Lower leg skin (tissue), 3 donors: ENCODE data around the gene NDUFV1.

Source experiments
- POLR2A ChIP-seq, 2 donors: fragments of 450-650 bp; IDR thresholded peaks; one replicate each; pipeline ENCODE4 v1.6.1; 2016 to 2017; ENCODE audit warnings: antibody characterized with exemption in 2 of 2, mild to moderate bottlenecking in 1 of 2, moderate library complexity in 1 of 2
- TF ChIP-seq, protein P1 (sequence below), 3 donors: fragments of 450-650 bp; IDR thresholded peaks; one replicate each; pipeline ENCODE4 v1.5.1; 2016; ENCODE audit warnings: antibody characterized with exemption in 3 of 3, mild to moderate bottlenecking in 3 of 3, moderate library complexity in 2 of 3

DNA sequence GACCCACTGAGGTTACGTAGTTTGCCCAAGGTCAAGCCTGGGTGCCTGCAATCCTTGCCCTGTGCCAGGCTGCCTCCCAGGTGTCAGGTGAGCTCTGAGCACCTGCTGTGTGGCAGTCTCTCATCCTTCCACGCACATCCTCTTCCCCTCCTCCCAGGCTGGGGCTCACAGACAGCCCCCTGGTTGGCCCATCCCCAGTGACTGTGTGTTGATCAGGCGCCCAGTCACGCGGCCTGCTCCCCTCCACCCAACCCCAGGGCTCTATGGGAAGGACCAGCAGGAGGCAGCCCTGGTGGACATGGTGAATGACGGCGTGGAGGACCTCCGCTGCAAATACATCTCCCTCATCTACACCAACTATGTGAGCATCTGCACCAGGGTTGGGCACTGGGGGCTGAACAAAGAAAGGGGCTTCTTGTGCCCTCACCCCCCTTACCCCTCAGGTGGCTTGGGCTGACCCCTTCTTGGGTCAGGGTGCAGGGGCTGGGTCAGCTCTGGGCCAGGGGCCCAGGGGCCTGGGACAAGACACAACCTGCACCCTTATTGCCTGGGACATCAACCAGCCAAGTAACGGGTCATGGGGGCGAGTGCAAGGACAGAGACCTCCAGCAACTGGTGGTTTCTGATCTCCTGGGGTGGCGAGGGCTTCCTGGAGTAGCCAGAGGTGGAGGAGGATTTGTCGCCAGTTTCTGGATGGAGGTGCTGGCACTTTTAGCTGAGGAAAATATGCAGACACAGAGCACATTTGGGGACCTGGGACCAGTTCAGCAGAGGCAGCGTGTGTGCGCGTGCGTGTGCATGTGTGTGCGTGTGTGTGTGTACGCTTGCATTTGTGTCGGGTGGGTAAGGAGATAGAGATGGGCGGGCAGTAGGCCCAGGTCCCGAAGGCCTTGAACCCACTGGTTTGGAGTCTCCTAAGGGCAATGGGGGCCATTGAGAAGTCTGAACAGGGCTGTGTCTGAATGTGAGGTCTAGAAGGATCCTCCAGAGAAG, 21.6 kb upstream of the NDUFV1 start:
- TF ChIP-seq, protein P1, sequence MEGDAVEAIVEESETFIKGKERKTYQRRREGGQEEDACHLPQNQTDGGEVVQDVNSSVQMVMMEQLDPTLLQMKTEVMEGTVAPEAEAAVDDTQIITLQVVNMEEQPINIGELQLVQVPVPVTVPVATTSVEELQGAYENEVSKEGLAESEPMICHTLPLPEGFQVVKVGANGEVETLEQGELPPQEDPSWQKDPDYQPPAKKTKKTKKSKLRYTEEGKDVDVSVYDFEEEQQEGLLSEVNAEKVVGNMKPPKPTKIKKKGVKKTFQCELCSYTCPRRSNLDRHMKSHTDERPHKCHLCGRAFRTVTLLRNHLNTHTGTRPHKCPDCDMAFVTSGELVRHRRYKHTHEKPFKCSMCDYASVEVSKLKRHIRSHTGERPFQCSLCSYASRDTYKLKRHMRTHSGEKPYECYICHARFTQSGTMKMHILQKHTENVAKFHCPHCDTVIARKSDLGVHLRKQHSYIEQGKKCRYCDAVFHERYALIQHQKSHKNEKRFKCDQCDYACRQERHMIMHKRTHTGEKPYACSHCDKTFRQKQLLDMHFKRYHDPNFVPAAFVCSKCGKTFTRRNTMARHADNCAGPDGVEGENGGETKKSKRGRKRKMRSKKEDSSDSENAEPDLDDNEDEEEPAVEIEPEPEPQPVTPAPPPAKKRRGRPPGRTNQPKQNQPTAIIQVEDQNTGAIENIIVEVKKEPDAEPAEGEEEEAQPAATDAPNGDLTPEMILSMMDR (IDR thresholded peaks at IDR 0.05) = no peak
- no peak for TF ChIP-seq POLR2A (IDR thresholded peaks at IDR 0.05)
